DMS53 (cell line): Measurements from ENCODE around the gene HMCN1.
"Not testable (repeated sequence)": the region's sequence is repeated elsewhere in the genome, so short reads cannot be mapped to it uniquely, and the experiment has no call there.

Experiments
- DNase-seq: peaks from one replicate; lab custom pipeline; 2025; lab: John Stamatoyannopoulos, UW

The HMCN1 gene

GRCh38 chr1:186154651-186155050, 420.5 kb downstream of the HMCN1 start:
- DNase-seq, result no peak

GRCh38 chr1:186155594-186155993, 421.4 kb downstream of the HMCN1 start:
- peak; percentile 61 for DNase-seq

GRCh38 chr1:186162895-186163294, 428.7 kb downstream of the HMCN1 start:
- not testable (repeated sequence) for DNase-seq

- DNase-seq, result no peak
Observed at GRCh38 chr1:186164773-186165172, 430.6 kb downstream of the HMCN1 start.

- DNase-seq, result peak; percentile 17
Observed at GRCh38 chr1:186165303-186165702, 431.1 kb downstream of the HMCN1 start.

- no peak for DNase-seq
Observed at GRCh38 chr1:186167096-186167668, 433.0 kb downstream of the HMCN1 start.

- no peak for DNase-seq
Observed at GRCh38 chr1:186175588-186175987, 441.4 kb downstream of the HMCN1 start.

GRCh38 chr1:186178426-186179043, 444.3 kb downstream of the HMCN1 start:
- peak; percentile 22 for DNase-seq

GRCh38 chr1:186179231-186179630, 445.0 kb downstream of the HMCN1 start:
- DNase-seq, result no peak

GRCh38 chr1:186183219-186183618, 449.0 kb downstream of the HMCN1 start:
- DNase-seq, result no peak

GRCh38 chr1:186183970-186184628, 449.9 kb downstream of the HMCN1 start:
- no peak for DNase-seq

- not testable (repeated sequence) for DNase-seq
Observed at GRCh38 chr1:186186251-186186650, 452.1 kb downstream of the HMCN1 start.

- no peak for DNase-seq
Observed at GRCh38 chr1:186187601-186188000, 453.4 kb downstream of the HMCN1 start.

GRCh38 chr1:186188004-186188539, 453.9 kb downstream of the HMCN1 start:
- DNase-seq, result peak; percentile 16

GRCh38 chr1:186188736-186189135, 454.5 kb downstream of the HMCN1 start:
- no peak for DNase-seq

GRCh38 chr1:186189156-186189555, 455.0 kb downstream of the HMCN1 start:
- no peak for DNase-seq

GRCh38 chr1:186191511-186191910, 457.3 kb downstream of the HMCN1 start:
- DNase-seq, result no peak

GRCh38 chr1:186193224-186193623, 459.0 kb downstream of the HMCN1 start:
- no peak for DNase-seq

- DNase-seq, result no peak
Observed at GRCh38 chr1:186194107-186194756, 460.0 kb downstream of the HMCN1 start.

GRCh38 chr1:186195377-186195931, 461.3 kb downstream of the HMCN1 start:
- no peak for DNase-seq

GRCh38 chr1:186202271-186202764, 468.1 kb downstream of the HMCN1 start:
- DNase-seq, result no peak

GRCh38 chr1:186202776-186203175, 468.6 kb downstream of the HMCN1 start:
- DNase-seq, result no peak
